SJCRH30 (cell line): ENCODE measurements around the gene PFKL. TPM values are rescaled to one million over a fixed set of nuclear protein-coding genes. Genes with fewer than 3 reads are reported as not detected.
A peak's percentile ranks its signal among the peaks of the same experiment; 100 is the strongest.
"Not testable (repeated sequence)": the region's sequence is repeated elsewhere in the genome, so short reads cannot be mapped to it uniquely, and the experiment has no call there.

Experiments used
- DNase-seq, 2 experiments: peaks; one replicate each; pipeline ENCODE4 v3.0.0-alpha.2; 2015 to 2020
- H3K27ac ChIP-seq: fragments of 250-450 bp; sonication (Bioruptor Pico); 2 replicates; pipeline ENCODE4 v1.5.1; 2020; ENCODE audit warnings: mild to moderate bottlenecking, moderate library complexity
- H3K27me3 ChIP-seq: fragments of 250-450 bp; sonication (Bioruptor Pico); 2 replicates; pipeline ENCODE4 v1.5.1; 2020; ENCODE audit warnings: mild to moderate bottlenecking, moderate library complexity
- H3K36me3 ChIP-seq: fragments of 250-450 bp; sonication (Bioruptor Pico); 2 replicates; pipeline ENCODE4 v1.5.1; 2020; ENCODE audit warnings: mild to moderate bottlenecking, moderate library complexity
- H3K4me1 ChIP-seq: fragments of 250-450 bp; sonication (Bioruptor Pico); 2 replicates; pipeline ENCODE4 v1.5.1; 2020; ENCODE audit warnings: mild to moderate bottlenecking, moderate library complexity
- H3K4me3 ChIP-seq: fragments of 250-450 bp; sonication (Bioruptor Pico); 2 replicates; pipeline ENCODE4 v1.5.1; 2020; ENCODE audit warnings: mild to moderate bottlenecking, moderate library complexity
- H3K9me3 ChIP-seq: fragments of 250-450 bp; sonication (Bioruptor Pico); replicated peaks from 2 replicates; pipeline ENCODE4 v1.5.1; 2020; ENCODE audit warnings: mild to moderate bottlenecking, moderate library complexity
- total RNA-seq: library from RNA; depleted of rRNA; stranded (reverse); fragments of >200 nt; shearing (Covaris generic); gene quantifications from 2 replicates; pipeline ENCODE4 v1.2.3, GENCODE V29; 2014

Gene PFKL
- total RNA-seq, 1 experiment from 2014 or later: 50.7 TPM

GRCh38 chr21:44330698-44331097, 30.8 kb downstream of the PFKL start:
- Histone ChIP-seq H3K4me3 (no peak overlapping the region), H3K27ac (no peak overlapping the region), H3K36me3 (no peaks in the 10 kb centered on the region), H3K27me3 (no peaks in the 10 kb centered on the region), H3K9me3 (no peaks in the 10 kb centered on the region), H3K4me1 (no peaks in the 10 kb centered on the region)
- DNase-seq: no peak

GRCh38 chr21:44331209-44331608, 31.4 kb downstream of the PFKL start:
- no peaks in the 10 kb centered on the region for H3K9me3 ChIP-seq
- no peaks in the 10 kb centered on the region for H3K27me3 ChIP-seq
- H3K4me1 ChIP-seq: no peaks in the 10 kb centered on the region
- H3K4me3 ChIP-seq: no peak overlapping the region
- DNase-seq: no peak
- no peak overlapping the region for H3K27ac ChIP-seq
- H3K36me3 ChIP-seq: no peaks in the 10 kb centered on the region

- Histone ChIP-seq H3K36me3 (no peaks in the 10 kb centered on the region), H3K27ac (no peak overlapping the region), H3K4me3 (no peak overlapping the region), H3K9me3 (no peaks in the 10 kb centered on the region), H3K4me1 (no peaks in the 10 kb centered on the region), H3K27me3 (no peaks in the 10 kb centered on the region)
- DNase-seq: no peak
These were observed 31.9 kb downstream of the PFKL start for GRCh38 chr21:44331650-44332307.

GRCh38 chr21:44332383-44332782, 32.5 kb downstream of the PFKL start:
- Histone ChIP-seq H3K4me1 (no peaks in the 10 kb centered on the region), H3K36me3 (no peaks in the 10 kb centered on the region), H3K9me3 (no peaks in the 10 kb centered on the region), H3K27ac (no peak overlapping the region), H3K27me3 (no peaks in the 10 kb centered on the region), H3K4me3 (no peak overlapping the region)
- DNase-seq: no peak

GRCh38 chr21:44332965-44333364, 33.1 kb downstream of the PFKL start:
- no peak for DNase-seq
- no peak overlapping the region for H3K27ac ChIP-seq
- no peak overlapping the region for H3K4me3 ChIP-seq
- no peaks in the 10 kb centered on the region for H3K27me3 ChIP-seq
- H3K36me3 ChIP-seq: no peaks in the 10 kb centered on the region
- H3K9me3 ChIP-seq: no peaks in the 10 kb centered on the region
- no peaks in the 10 kb centered on the region for H3K4me1 ChIP-seq

GRCh38 chr21:44333509-44334328, 33.9 kb downstream of the PFKL start:
- no peaks in the 10 kb centered on the region for H3K27me3 ChIP-seq
- H3K9me3 ChIP-seq: no peaks in the 10 kb centered on the region
- H3K4me3 ChIP-seq: no peak overlapping the region
- no peaks in the 10 kb centered on the region for H3K4me1 ChIP-seq
- no peak for DNase-seq
- no peaks in the 10 kb centered on the region for H3K36me3 ChIP-seq
- no peak overlapping the region for H3K27ac ChIP-seq

- Histone ChIP-seq H3K27ac (no peak overlapping the region), H3K36me3 (no peaks in the 10 kb centered on the region), H3K4me1 (no peaks in the 10 kb centered on the region), H3K9me3 (no peaks in the 10 kb centered on the region), H3K4me3 (no peak overlapping the region), H3K27me3 (no peaks in the 10 kb centered on the region)
- no peak for DNase-seq
These were observed 34.6 kb downstream of the PFKL start for GRCh38 chr21:44334329-44335030.

GRCh38 chr21:44335266-44336059, 35.6 kb downstream of the PFKL start:
- H3K9me3 ChIP-seq: no peaks in the 10 kb centered on the region
- DNase-seq: no peak
- H3K4me1 ChIP-seq: peaks cover 2% of the 10 kb centered on the region; the same call in 1 of the 2 replicates
- no peak overlapping the region for H3K27ac ChIP-seq
- no peaks in the 10 kb centered on the region for H3K27me3 ChIP-seq
- H3K36me3 ChIP-seq: no peaks in the 10 kb centered on the region
- H3K4me3 ChIP-seq: no peak overlapping the region

- Histone ChIP-seq H3K36me3 (no peaks in the 10 kb centered on the region), H3K4me1 (peaks cover 3% of the 10 kb centered on the region; the same call in 1 of the 2 replicates), H3K27me3 (no peaks in the 10 kb centered on the region), H3K27ac (no peak overlapping the region), H3K9me3 (no peaks in the 10 kb centered on the region), H3K4me3 (no peak overlapping the region)
- no peak for DNase-seq
These were observed 37.6 kb downstream of the PFKL start for GRCh38 chr21:44337449-44337848.

GRCh38 chr21:44337941-44338895, 38.4 kb downstream of the PFKL start:
- peak overlapping the region; percentile 49 for H3K4me3 ChIP-seq
- DNase-seq: peak; percentile 53 to 67
- no peaks in the 10 kb centered on the region for H3K9me3 ChIP-seq
- no peaks in the 10 kb centered on the region for H3K36me3 ChIP-seq
- no peak overlapping the region for H3K27ac ChIP-seq
- H3K4me1 ChIP-seq: peaks cover 3% of the 10 kb centered on the region; the same call in 1 of the 2 replicates
- H3K27me3 ChIP-seq: no peaks in the 10 kb centered on the region

- Histone ChIP-seq H3K36me3 (no peaks in the 10 kb centered on the region), H3K27me3 (no peaks in the 10 kb centered on the region), H3K9me3 (no peaks in the 10 kb centered on the region), H3K27ac (peak within 1 kb of the TSS; percentile 85), H3K4me1 (peaks cover 3% of the 10 kb centered on the region; the same call in 1 of the 2 replicates), H3K4me3 (peak within 1 kb of the TSS; percentile 64)
- DNase-seq: peak; percentile 94 to 95
These were observed 39.4 kb downstream of the PFKL start, which contains the start of gene CFAP410 for GRCh38 chr21:44338971-44339910. CFAP410 (minus strand) TSS chr21:44339390; CDS start chr21:44339194, 196 bp downstream.

- H3K27me3 ChIP-seq, H3K36me3 ChIP-seq, H3K9me3 ChIP-seq, H3K4me3 ChIP-seq, DNase-seq, H3K4me1 ChIP-seq, H3K27ac ChIP-seq: not testable (repeated sequence)
These were observed 42.0 kb downstream of the PFKL start for GRCh38 chr21:44341726-44342458.
